ENCODE measurements around the gene MYO18A.

Gene MYO18A

GRCh38 chr17:29115435-29115834, 64.8 kb downstream of the MYO18A start:
- DNase-seq (ENCODE audit: low read depth in 1 of 2, low spot score in 1 of 2), result no peak
- Histone ChIP-seq H3K27ac (replicated peaks) (no peak overlapping the region), H3K4me3 (replicated peaks; ENCODE audit: insufficient read depth, low read length) (no peak overlapping the region), H3K27me3 (ENCODE audit: insufficient read depth, poor library complexity, severe bottlenecking) (no peaks in the 10 kb centered on the region)
- TF ChIP-seq POLR2AphosphoS5 (IDR thresholded peaks at IDR 0.05; ENCODE audit: low read depth) (no peak), GABPA (IDR thresholded peaks at IDR 0.05; ENCODE audit: low read depth) (no peak), REST (IDR thresholded peaks at IDR 0.05; ENCODE audit: insufficient replicate concordance, low read depth) (no peak), SPI1 (IDR thresholded peaks at IDR 0.05; ENCODE audit: borderline replicate concordance, low read depth) (no peak)

GRCh38 chr17:29114141-29114540, 66.1 kb downstream of the MYO18A start:
- no peaks in the 10 kb centered on the region for H3K27me3 ChIP-seq (ENCODE audit: insufficient read depth, poor library complexity, severe bottlenecking)
- no peak overlapping the region for H3K4me3 ChIP-seq (replicated peaks; ENCODE audit: insufficient read depth, low read length)
- no peak for TF ChIP-seq GABPA (IDR thresholded peaks at IDR 0.05; ENCODE audit: low read depth)
- TF ChIP-seq SPI1 (IDR thresholded peaks at IDR 0.05; ENCODE audit: borderline replicate concordance, low read depth), result no peak
- TF ChIP-seq CTCF (IDR thresholded peaks at IDR 0.05; ENCODE audit: insufficient read depth, low read length), result no peak
- TF ChIP-seq POLR2AphosphoS5 (IDR thresholded peaks at IDR 0.05; ENCODE audit: low read depth), result no peak
- no peak for TF ChIP-seq REST (IDR thresholded peaks at IDR 0.05; ENCODE audit: insufficient replicate concordance, low read depth)
- DNase-seq (ENCODE audit: low read depth in 1 of 2, low spot score in 1 of 2), result no peak
- no peak overlapping the region for H3K27ac ChIP-seq (replicated peaks)

- TF ChIP-seq POLR2AphosphoS5 (IDR thresholded peaks at IDR 0.05; ENCODE audit: low read depth), result no peak
- TF ChIP-seq REST (IDR thresholded peaks at IDR 0.05; ENCODE audit: insufficient replicate concordance, low read depth), result no peak
- TF ChIP-seq SPI1 (IDR thresholded peaks at IDR 0.05; ENCODE audit: borderline replicate concordance, low read depth), result no peak
- no peak for TF ChIP-seq CTCF (IDR thresholded peaks at IDR 0.05; ENCODE audit: insufficient read depth, low read length)
- no peak for TF ChIP-seq GABPA (IDR thresholded peaks at IDR 0.05; ENCODE audit: low read depth)
- no peak for DNase-seq (ENCODE audit: low read depth in 1 of 2, low spot score in 1 of 2)
- H3K27ac ChIP-seq (replicated peaks), result no peak overlapping the region
Observed at GRCh38 chr17:29113334-29113733, 66.9 kb downstream of the MYO18A start.

More at GRCh38 chr17:29113334-29113733, 66.9 kb downstream of the MYO18A start:
- H3K4me3 ChIP-seq (replicated peaks; ENCODE audit: insufficient read depth, low read length), result no peak overlapping the region
- H3K27me3 ChIP-seq (ENCODE audit: insufficient read depth, poor library complexity, severe bottlenecking), result no peaks in the 10 kb centered on the region
